Measurements from ENCODE around the gene SMYD3.

Gene SMYD3

DNA sequence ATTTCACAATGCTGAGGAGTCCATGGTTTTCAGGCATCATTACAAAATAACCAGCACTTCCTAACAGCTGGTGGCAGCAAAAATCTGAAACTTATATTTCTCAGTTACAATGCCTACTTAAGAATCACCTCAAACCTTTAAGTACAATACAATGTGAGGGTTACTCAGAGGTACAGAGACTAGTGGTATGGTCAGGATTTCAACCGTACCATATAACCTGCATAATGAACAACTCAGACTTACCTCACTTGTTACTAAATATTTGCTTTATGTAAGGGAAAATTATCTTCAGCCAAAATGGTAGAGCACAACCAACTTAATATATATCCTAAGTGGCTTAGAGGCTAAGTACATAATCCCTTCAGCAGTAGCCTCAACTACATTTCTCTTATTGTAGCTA lies 344.5 kb downstream of the SMYD3 start:
- no peak for DNase-seq

GRCh38 chr1:246161626-246162025 lies 345.5 kb downstream of the SMYD3 start:
- no peak for DNase-seq

GRCh38 chr1:246160905-246161304 lies 346.2 kb downstream of the SMYD3 start:
- DNase-seq: no peak

DNA sequence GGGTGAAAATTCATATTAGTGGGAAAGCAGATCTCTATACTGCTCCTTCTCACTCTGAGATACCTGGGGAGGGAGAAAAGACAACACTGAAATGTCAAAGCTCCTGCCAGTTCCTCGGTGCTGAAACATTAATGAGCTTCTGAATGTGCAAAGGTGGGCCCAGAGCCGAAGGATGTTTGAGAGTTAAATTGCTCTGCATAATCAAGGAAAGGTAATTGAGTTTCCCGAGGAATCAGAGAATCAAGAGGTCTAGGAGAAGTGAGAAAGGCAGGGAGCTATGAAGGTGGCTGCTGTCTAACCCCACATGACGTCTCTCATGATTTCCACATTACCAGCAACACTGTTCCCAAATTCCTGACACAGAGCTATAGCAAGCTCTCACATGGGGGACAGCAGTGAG lies 346.7 kb downstream of the SMYD3 start:
- DNase-seq: no peak

- no peak for DNase-seq
Measured at GRCh38 chr1:246159279-246160227, 347.5 kb downstream of the SMYD3 start.

- no peak for DNase-seq
Measured at GRCh38 chr1:246158131-246158530, 348.9 kb downstream of the SMYD3 start.

DNA sequence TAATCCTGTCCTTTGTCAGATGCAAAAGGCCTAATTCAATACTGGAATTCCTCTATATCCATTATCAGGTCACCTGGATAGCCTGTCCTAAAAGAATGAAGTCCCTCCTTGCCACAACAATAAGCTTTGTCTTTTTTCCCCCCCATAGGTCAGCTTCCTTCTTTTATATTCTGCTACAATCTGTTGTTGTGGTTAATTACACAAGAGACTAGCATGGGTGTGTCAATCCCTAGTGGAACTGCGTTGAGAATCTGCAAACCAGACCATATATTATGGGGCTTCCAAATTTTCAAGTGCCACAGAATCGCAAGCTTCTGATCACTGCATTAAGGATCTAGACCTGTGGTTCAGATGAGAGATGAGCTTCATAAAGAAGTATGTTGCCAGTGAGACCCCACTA lies 349.6 kb downstream of the SMYD3 start:
- DNase-seq: peak; percentile 74 to 76

- DNase-seq: no peak
Measured at GRCh38 chr1:246156847-246157246, 350.2 kb downstream of the SMYD3 start.

DNA sequence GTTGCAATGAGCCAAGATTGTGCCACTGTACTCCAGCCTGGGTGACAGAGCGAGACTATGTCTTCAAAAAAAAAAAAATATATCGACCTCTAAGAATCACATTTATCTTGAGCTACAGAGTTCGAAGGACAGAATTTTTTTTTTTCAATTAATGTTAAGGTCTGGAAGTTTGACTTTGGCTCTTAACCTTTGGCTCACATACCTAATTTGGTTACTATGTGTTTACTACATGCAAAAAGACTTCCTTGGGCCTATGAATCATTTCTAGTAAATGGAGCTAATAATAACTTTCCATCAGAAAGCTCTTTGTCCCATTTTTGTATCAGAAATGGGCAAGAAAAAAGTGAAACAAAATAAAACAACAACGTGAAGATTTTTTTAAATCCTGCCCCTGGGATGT lies 351.2 kb downstream of the SMYD3 start:
- no peak for DNase-seq

- no peak for DNase-seq
Measured at GRCh38 chr1:246153796-246154212, 353.3 kb downstream of the SMYD3 start.

- DNase-seq: peak; percentile 88 to 90
Measured at GRCh38 chr1:246152986-246153431, 354.1 kb downstream of the SMYD3 start.

DNA sequence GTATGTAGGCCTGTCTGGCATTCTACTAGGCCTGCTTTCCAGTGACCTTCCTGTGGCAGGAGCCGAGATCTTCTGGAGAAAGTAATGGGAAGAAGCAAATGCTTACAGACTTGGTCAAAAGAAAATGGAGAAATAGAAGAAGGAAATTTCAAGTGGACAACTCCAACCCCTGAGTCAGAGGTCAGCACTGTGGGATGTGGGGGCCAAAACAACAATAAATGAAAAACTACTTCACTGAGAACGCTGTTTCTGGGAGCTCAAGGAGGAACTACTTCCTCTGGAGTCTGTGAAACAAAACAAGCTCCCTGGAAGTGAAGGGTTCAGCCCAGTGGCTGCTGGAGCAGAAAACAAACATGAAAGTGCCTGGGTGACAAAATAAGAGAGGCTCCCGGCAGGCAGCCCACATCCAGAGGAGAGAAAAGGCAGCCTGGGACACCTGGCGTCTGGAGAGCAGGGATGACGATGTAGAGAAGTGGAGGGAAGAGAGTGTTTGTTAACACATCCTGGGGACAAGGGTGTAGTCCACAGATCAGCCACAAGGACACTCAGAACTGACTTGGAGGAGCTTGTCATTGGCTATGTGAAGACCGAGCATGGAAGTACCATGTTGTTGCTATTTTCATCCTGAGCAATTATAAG lies 355.2 kb downstream of the SMYD3 start:
- DNase-seq: peak in 1 of 2 experiments; percentile 22

GRCh38 chr1:246149543-246149942 lies 357.5 kb downstream of the SMYD3 start:
- no peak for DNase-seq

- no peak for DNase-seq
Measured at GRCh38 chr1:246147524-246148461, 359.3 kb downstream of the SMYD3 start.

- no peak for DNase-seq
Measured at GRCh38 chr1:246146804-246147523, 360.1 kb downstream of the SMYD3 start.

DNA sequence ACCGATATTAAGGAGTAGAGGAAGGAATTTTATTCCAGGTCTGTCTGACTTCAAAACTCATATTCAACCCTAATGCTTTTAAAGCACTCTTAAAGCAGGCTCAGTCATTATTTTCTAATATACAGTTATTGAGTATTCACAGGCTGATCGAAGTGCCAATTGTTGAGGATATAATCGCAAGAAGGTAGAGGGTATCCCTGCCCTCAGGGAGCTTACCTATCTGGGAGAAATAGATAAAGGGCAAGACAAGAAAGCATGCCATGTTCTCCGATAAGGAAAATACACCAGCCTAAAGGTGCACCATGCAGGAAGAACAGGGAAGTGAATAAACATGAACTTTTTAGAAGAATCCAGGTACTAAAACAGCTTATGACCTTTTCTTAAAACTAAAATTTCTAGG lies 361.2 kb downstream of the SMYD3 start:
- no peak for DNase-seq

DNA sequence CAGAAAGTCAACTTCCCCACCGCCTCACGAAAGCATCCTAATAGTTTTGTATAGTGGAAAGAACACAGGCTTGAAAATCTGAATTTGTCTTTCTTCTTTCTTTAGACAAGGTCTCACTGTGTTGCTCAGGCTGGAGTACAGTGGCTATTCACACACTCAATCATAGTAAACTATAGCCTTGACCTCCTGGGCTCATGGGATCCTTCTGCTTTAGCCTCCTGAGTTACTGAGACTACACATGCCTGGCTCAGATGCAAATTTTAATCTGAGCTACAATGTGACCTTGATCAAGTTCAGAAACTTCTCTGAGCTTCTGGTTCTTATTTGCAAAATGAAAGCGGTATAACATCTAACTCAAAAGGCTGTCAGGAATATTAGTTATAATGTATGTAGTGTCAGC lies 362.1 kb downstream of the SMYD3 start:
- no peak for DNase-seq

GRCh38 chr1:246142320-246142893 lies 364.7 kb downstream of the SMYD3 start:
- DNase-seq: no peak

DNA sequence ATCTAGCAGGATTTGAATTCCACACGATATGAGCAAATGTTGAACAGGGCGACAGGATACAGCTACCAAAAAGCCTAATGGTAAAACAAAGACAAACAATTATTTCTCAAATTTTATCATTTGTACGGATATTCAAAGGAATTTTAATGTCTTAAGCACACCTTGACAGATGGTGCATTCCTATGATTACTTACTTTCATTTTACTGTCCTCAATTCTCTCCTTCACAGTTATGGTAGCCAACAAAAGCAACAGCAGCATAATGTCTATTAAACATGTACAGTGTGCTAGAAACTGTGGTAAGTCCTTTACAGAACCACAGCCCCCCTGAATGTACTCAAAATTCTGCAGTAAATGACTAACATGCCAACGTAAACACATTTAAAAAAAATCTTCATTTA lies 365.8 kb downstream of the SMYD3 start:
- DNase-seq: no peak

DNA sequence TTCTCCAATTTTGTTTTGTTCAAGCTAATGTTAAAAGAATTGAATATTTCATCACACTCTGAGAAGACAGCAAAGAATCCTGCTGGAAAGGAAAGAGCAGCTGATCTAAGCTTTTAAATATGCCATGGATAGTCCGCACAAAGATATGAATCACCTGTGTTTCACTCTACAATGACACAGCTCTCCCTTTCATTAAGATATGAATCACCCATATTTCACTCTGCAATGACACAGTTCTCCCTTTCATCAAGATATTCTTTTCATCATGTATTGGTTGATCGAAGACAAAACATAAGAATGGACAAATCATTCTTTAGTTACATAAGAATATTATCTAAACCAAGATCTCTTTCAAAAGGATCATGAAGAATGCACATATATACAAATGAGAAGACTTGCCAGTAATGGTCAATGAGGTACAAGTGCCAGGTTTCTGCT lies 367.3 kb downstream of the SMYD3 start:
- DNase-seq: no peak

DNA sequence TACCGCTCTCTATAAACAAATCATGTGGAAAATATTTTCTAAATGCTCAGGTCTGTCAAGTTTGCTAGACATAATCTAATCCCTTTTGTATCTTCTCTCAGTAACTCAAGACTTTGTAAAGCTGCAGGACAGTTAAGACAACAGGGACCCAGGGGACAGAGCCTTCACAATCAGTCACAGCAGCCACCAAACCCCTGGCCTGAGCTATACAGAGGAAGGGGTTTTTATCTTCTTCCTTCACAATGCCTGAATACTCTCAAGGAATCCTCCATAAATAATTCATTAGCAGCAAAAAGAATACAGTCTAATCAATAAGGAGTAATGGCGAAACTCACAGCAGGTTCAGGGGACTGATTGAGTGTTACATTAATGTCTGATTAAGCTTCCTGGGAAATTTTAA lies 368.3 kb downstream of the SMYD3 start:
- no peak for DNase-seq

DNA sequence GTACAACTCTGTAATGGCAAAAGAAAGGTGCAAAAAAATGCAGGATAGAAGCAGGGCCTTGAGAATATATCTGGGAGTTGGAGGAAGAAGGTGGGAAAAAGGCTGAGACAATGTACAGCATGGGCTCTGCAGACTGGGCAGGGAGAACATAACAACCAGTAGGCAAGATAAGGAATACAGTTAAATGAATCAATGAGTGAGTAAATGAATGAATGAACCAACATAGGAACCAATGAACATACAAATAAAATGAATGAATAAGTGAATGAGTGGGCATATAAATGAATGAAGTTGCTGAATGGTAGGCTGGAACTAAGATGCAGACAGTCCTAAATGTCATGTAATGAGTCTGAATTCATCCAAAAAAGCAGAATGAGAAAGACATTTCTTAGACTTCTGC lies 370.6 kb downstream of the SMYD3 start:
- DNase-seq: no peak

Data from Kasumi-1 (cell line).